ENCODE measurements around the gene RSPH3.

DNA sequence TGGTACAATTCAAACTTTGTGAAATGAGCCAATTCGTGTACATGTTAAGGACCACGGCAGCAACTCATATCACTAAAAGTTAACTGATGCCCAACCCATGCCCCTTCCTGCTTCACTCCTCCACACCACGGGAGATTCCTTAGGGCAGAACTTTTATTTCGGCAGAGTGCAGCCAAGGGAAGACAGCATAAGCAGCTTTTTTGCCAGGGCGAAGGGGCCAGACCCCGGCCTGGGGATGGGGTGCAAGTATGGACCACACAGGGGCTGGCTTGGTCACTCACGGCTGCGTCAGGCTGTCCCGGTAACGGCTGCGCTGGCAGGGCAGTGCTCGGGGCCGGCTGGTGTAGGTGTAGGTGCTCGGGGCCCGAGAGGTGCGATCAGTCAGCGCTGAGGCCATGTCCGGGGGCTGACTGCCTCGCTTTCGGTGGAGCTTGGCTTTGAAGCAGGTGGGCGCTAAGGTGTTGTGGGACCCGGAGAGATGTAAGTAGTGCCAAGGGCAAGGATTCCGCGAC, 792 bp downstream of the RSPH3 start:
- TF ChIP-seq EZH2phosphoT487 (IDR thresholded peaks at IDR 0.05; ENCODE audit: borderline replicate concordance), result no peak
- TF ChIP-seq, protein P1, sequence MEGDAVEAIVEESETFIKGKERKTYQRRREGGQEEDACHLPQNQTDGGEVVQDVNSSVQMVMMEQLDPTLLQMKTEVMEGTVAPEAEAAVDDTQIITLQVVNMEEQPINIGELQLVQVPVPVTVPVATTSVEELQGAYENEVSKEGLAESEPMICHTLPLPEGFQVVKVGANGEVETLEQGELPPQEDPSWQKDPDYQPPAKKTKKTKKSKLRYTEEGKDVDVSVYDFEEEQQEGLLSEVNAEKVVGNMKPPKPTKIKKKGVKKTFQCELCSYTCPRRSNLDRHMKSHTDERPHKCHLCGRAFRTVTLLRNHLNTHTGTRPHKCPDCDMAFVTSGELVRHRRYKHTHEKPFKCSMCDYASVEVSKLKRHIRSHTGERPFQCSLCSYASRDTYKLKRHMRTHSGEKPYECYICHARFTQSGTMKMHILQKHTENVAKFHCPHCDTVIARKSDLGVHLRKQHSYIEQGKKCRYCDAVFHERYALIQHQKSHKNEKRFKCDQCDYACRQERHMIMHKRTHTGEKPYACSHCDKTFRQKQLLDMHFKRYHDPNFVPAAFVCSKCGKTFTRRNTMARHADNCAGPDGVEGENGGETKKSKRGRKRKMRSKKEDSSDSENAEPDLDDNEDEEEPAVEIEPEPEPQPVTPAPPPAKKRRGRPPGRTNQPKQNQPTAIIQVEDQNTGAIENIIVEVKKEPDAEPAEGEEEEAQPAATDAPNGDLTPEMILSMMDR (IDR thresholded peaks at IDR 0.05 in 2 of 3, conservative IDR thresholded peaks at IDR 0.05 in 1 of 3; ENCODE audit: borderline replicate concordance in 1 of 3, insufficient read depth in 1 of 3, low read depth in 2 of 3, low read length in 2 of 3), result no peak
- TF ChIP-seq EGR1 (IDR thresholded peaks at IDR 0.05; ENCODE audit: low read depth), result no peak

All from HCT116 (cell line).